HG03064 (cell line): Measurements from ENCODE around the gene CSRP1.
"Not testable (repeated sequence)": the region's sequence is repeated elsewhere in the genome, so short reads cannot be mapped to it uniquely, and the experiment has no call there.

Experiments
- ATAC-seq: cut with Tn5 transposase; IDR thresholded peaks from one replicate; pipeline ENCODE4 v1.9.1; 2021; ENCODE audit warnings: low read depth; ENCODE audit not compliant: unreplicated experiment

Gene CSRP1

DNA sequence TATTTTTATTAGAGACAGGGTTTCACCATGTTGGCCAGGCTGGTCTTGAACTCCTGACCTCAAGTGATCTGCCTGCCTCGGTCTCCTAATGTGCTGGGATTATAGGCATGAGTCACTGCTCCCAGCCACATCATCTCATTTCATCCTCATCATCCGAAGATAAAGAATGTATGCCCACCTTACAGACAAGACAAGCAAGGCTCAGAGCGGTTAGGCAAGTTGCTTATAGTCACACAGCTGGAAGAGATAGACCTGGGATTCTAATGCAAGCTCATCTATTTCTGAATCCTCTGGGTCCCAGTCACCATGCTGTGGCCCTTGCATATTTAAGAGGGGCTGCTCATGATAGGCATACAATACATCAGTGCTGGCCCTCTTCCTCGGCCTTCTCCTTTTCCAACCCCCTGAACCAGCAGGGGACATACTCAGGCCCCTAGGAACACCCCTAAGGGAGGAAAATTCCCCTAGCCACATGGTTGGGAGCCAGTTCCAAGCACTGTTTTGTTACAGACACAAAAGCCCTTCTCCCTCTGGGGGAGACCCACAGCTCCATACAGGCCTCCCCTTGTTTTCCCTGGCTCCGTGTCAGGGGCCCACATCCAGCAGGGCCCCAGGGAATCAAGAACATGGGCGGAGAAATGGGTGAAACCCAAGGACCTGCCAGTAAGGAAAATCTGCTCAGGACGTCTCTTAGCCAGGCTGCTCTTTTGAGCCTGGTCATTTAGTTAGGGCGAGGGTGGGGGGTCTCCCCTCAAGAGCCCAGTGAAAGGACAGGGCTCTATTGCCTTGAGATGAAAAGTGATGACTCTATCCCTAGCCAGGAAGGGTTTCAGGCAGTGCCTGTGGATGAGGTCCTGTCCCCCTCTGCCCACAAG, 6.9 kb downstream of the CSRP1 start:
- no peak for ATAC-seq

DNA sequence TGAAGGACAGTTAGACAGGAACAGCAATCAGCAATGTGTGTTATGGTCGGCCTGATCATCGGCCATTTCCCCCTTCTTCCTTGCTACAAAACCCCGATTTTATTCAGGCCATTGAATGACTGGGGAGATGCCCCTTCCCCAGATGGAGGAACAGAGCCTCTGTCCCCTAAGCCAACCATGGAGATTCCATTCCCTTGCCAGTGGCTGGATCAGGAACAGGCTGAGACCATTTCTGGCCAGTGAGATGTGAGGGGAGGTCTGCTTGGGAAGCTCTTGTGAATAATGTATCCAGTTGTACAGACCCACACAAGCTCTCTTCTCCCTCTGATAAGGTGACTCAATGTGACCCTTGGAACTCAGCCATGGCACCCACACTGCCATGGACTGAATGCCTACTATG, 7.7 kb downstream of the CSRP1 start:
- no peak for ATAC-seq

DNA sequence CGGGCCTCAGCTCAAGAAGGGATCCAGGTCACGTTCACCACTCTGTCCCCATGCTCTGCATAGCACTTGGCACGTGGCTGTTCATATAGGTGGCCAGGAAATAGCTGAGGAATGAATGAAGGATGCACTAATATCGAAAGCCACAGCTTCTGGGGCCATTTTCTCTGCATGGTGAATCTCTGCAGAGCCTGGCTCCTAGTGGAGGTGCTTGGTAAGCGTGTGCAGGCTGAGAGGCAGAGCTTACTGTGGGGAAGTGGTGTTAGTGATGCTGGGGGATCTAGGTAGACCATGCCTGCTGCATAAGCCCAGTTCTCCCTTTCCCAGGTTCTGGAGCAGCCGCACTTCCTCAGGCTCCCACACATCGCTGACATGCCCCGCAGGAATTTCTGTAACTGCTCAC, 8.3 kb downstream of the CSRP1 start:
- no peak for ATAC-seq

DNA sequence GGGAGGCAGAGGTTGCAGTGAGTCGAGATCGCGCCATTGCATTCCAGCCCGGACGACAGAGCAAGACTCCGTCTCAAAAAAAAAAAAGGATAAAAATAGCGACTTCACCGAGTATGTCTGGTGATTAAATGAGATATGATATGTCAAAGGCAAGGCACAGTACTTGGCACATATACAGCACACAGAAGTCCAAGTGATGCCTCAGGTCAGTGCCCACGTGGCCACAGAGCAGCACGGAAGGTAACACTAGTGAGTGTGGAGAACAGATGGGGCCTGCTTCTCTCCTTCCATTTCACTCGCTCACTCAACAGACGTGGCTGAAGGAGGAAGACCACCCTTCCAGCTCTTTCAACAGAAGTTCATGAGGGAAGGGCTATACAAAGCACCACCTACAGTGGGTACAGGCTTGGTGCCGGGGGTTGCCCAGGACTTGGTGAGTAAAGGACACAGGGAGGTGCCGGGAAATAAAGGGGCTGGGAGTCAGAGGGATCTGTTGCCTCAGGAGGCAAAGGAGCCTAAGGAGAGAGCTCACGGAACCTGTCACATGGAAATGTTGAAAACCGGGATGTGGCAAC, 8.9 kb downstream of the CSRP1 start:
- no peak for ATAC-seq

DNA sequence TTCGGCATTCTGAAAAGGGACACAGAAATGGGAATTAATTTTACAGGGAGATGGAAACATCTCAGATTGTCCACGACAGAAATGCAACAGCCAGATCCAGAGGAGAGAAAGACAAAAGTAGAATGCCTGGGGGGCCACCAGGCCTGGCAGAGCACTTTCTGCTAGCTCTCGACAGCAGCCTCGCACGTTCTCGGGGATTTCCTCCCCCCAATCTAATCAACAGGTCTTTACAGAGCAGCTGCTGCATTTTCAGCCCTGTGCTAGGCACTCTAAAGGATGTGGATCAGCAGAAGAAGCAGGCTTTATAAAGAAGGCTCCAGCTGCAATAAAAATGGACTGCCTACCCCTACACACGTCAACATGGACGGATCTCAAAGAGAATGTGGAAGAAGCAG, 10.6 kb downstream of the CSRP1 start:
- no peak for ATAC-seq

DNA sequence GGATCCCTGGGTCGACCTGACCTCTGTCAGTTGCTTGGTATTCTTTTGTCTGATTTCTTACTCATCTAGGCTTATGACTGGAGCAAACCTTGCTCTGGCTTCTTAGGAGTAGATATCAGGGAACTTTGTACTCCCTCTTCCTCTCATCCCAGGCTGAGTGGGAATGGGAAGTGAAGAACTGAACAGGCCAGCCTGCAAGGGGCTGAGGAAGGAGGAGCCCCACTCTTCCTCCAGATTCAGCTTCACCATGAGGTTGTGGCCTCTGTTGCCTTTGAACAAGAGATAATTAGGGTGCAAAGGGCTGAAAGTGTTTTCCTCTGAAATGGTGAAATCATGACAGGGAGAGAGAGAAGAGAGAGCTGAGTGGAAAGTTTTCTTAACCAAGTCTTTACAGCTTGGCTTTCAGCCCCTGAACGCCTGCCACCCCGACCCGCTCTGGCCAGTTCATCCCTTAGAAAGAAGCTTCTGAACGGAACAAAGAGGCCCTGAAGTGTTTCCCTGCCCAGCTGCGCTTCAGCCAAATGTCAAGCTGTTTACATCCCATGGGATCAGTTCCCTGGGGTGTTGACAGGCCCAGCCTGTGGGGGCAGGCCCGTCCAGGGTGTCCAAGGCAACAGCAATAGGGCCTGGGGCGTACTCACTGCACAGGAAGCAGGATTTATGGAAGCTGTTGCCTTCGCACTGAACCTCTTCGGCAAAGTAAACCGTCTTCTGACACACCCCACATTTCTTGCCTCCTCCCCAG, 11.2 kb downstream of the CSRP1 start:
- no peak for ATAC-seq

DNA sequence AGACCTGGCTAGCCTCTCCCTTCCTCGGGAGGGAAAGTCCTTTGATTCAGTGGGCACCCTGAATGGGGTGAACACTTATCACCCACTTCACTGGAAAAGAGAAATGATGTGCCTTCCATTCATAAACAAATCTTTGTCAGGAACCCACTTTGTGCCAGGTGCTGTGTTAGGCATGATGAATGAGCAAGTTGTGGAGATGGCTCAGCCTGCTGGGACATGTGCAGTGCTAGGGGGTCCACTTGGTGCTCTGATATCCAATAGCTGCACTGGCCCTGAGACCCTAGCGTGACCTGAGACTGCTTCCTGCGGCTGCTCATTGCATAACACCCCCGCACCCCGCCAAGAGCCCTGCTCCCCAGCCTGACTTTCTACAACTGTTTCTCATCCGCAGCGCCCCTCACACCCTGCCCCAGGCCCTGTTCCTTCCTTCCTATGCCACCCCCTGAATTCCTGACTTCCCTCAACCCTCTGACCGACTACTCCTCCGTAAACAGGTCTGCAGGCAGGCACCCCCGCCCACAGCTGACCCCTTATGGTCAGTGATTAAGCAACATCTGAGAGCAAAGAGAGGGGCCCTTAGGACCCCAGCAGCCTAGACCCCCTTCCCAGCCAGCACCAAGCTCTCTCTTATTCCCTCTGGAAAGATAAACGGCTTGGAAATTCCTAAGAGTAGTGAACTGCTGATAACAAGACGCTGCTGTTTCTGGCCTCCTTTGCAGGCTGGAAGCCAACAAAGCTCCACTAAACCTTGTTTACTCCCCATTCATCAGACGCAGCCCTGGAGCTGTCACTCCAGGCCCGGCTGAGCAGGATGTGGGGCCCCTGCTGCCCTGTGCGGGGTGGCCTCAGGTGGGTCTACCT, 12.9 kb downstream of the CSRP1 start:
- ATAC-seq, result no peak

DNA sequence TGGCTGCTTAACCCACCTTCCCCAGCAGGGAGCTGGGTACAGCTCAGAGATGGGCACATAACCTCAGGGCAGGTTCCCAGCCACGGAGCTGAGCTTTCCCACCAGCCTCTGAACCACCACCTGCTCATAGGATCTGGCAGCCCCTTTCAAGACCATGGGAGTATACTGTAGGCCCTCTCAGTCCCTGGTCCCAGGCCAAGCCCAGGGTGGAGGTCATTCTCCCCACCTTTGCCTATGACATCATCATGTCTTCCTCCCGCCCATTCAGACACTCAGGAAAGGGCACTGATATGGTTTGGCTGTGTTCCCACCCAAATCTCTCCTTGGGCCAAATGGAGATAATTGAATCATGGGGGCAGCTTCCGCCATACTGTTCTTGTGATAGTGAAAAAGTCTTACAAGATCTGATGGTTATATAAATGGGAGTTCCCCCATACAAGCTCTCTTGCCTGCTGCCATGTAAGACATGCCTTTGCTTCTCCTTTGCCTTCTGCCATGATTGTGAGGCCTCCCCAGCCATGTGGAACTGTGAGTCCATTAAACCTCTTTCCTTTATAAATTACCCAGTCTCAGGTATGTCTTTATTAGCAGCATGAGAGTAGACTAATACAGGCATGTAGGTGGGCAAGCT, 13.8 kb downstream of the CSRP1 start:
- not testable (repeated sequence) for ATAC-seq

DNA sequence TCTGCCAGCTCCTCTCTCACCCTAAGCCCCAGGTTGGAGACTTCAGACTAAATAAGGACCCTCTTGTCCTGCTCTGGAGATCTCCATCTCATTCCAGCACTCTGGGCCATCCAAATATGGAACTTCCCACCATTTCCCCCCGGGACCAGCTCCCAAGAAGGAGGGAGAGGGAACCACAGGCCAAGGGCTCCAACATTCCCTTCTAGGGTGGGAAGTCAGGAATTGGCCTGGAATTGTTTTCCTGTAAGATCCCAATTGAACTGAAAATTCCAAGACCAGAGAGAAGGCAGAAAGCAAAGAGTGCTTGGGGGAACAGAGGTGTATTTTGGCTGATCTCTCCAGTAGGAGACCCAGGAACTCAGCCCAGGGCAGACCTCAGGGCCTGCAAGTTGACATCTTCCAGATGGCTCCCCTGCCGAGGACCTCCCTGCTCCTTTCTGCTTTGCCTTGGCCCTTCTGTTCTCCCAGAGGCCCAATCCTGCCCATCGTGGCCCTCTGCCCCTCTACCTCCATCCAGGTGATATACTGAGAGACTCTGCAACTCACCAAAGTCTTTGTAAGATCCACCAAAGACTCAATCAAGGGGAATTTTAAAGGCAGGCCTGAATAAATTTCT, 14.9 kb downstream of the CSRP1 start:
- no peak for ATAC-seq

DNA sequence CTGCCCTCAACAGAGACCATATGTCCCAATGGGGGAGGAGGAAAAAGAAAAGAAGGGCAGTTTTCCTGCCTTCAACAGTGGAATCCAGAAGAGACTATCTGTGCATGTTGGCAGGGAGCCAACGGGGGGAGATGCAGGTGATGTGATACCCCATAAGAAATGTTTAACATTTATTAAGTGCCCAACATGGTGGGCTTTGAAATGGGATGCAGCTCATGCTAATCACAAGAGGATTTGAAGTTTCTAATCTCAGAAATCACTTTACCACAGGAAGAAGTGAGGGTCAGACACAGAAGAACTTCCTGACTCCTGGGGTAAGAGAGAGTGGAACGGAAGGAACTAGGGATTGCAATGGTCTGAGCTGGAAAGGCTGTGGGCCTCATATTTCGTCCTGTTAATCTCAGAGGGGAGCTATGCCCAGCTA, 16.2 kb downstream of the CSRP1 start:
- no peak for ATAC-seq

DNA sequence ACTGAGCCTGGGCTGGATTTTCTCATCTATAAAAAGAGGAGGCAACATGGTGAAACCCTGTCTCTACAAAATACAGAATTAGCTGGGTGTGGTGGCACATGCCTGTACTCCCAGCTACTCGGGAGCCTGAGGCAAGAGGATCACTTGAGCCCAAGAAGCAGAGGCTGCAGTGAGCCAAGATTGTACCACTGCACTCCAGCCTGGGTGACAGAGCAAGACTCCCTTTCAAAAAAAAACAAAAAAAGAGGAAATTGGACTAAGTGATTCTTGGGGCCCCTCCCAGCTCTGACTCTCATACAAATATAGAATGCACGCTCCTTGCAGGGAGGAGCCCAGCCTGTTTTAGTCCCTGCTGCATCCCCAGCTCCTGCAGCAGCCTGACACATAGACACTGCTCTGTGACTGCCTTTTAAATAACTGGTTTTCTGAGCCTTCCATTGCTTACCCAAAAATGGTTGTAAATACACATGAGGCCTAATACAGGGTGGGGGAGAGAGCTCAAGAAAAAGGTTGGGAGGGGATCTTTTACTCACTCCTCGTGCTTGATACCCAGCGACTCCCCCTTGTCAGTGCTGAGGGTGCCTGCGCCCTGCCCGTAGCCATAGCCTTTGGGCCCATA, 17.2 kb downstream of the CSRP1 start:
- no peak for ATAC-seq

DNA sequence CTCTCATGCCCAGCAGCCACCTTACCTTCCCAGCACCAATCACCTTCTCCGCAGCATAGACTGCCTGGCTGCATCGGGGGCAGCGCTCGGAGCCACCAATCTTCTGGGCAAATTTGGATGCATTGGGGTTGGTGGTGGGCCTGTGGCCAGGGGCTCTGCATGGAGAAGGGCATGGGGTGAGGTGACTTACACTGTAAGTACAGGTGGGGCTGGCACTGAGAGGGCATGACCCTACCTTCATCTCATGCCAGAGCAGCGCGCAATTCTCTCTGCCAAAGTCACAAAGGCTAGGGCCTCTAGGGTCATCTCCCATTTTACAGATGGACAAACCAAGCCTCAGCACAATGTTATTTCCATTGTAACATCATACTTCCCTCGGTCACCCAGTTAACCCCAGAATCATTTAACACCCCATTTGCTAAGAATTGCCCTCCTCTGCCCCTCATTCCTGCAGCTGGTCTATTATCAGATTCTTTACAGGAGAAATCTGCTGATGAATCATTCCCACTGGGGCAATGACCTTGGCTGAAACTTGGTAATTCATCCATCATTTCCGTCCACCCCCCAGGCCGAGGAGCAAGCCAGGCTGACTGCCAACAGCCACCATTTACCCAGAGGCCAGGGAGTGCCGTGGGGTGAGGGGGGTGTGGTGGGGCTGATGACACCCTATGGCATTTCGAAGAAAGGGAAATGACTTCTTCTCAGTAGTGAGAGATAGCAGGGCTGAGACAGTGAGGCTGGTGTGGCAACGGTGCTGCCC, 17.9 kb downstream of the CSRP1 start:
- ATAC-seq, result no peak

DNA sequence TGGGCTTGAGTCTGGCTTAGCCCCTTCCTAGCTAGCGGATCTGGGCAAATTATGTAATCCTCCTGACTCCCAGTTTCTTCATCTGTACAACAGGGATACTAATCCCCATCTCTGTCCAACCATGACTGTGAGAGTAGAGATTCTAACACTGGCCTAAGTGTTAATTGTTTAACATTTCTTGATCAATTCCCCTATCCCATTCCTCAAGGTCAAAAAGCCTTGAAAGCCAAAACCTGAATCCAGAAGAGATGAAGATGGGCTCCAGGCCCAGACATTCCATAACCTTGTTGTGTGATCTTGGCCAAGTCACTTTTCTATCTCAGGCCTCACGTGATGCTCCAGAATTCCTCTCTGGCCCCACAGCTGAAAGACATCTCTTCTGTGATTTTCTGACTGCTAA, 19.2 kb downstream of the CSRP1 start:
- no peak for ATAC-seq

DNA sequence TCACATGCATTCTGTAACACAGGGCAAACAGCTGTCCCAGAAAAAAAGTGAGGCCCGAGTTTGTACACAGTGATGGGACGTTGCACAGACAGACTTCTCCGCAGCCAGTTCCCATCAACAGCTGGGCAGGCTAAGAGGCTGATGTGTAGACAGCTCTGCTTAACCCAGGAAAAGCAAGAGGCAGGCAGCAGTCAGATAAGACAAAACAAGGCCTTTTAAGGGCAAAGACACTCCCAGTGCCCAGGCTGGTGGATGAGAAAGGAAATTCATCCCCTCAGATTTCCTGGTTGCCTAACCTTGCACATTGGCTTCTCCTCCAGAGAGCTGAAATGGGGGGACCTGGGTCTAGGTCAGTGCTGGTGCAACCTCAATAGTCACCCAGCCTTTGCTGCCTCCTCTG, 20.7 kb downstream of the CSRP1 start:
- no peak for ATAC-seq

DNA sequence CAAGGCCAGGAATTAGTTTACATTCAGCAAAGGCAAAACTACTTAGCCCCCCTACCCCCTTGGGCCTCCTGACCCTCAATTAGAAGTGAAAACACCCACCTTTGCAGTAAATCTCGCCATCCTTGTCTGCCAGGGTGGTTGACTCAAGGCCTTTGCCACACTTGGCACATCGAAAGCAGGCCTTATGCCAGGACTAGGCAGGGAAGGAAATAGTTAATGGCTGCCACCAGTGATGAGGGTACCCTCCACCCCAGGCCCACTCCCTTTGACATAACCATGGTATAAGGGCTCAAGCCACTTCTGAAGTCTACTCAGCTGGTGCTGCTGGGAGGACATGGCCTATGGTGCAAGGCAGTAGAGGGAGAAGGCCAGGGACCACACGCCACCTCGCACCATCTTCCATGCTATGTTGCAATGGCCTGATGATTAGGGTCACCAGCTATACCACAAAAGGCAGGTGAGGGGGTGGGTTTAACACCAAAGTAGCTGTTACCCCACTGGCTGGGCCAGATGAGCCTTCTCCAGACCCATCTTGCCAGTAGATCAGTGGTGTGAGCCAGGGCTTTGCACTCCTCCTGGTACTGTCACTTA, 21.6 kb downstream of the CSRP1 start:
- ATAC-seq, result no peak

DNA sequence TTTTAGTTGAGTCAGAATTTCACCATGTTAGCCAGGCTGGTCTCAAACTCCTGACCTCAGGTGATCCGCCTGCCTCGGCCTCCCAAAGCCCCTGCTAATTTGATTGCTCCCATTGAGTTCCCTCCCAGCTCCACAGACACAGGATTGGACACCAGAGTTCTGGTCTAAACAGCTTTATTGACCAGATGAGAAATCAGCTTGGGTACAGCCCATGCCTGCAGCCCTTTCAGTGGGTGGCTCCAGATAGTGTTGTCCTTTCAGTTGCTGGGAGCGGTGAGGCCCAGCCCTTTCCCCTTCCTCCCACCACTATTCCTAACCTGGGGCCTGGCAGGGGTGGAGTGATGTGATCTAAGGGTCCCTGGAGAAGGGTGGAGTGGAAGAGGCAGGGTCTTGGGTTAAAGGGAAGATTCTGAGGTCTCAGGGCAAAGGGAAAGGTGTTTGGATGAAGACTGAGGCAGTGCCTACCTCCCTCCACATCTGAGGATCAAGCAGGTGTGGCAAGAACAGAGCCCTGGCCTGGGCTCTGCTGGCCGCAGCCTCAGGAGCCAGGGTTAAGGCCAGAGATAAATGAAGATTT, 23.5 kb downstream of the CSRP1 start:
- no peak for ATAC-seq

DNA sequence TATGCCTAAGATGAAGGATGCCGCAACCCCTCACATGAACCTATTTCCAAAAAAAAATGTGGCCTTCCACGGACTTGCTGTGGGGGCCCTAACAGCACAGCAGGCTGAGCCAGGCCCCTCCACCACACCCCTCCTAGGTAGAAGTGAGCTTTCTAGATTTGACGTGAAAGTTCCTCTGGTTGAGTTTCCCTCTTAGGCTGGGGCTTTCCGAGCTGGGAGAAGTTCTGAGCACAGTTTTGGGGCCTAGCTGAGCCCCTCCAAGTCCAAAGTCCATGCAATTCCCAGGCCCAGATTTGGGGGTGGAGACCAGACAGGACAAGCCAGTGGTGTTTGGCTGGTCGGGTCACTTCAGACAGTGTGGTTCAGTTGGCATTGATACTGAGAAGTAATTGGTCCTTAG, 24.2 kb downstream of the CSRP1 start:
- no peak for ATAC-seq
